Measurements from ENCODE around the gene MAP4K1. TPM values are rescaled to one million over a fixed set of nuclear protein-coding genes. Genes with fewer than 3 reads are reported as not detected.

The MAP4K1 gene
- total RNA-seq, 2 donors from 2014 or later = 12.3 to 17.8 TPM

DNA sequence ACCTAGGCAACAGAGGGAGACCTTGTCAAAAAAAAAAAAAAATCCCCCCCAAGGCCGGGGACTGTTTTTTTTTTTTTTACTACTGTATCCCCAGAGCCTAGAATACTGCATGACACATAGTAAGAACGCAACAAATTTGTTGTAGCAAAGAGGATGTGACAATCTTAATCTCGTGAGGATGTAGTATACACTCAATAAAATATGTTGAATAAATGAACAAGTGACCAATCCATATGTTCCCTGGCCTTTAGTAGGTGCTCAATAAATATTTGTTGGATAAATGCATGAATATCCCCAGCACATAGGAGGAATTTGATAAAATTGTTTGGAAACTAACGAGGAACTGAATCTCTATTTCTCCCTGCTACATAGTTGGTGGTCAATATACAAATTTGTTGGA lies 75.7 kb downstream of the MAP4K1 start:
- Histone ChIP-seq H3K36me3 (ENCODE audit: control insufficient read depth, insufficient read depth, low read length) (no peaks in the 10 kb centered on the region), H3K4me1 (ENCODE audit: control insufficient read depth, insufficient read depth, low read length) (no peaks in the 10 kb centered on the region), H3K4me3 (ENCODE audit: low read length) (no peak overlapping the region), H3K27ac (ENCODE audit: low read depth, low read length) (no peak overlapping the region), H3K9me3 (ENCODE audit: control insufficient read depth, low read length) (no peaks in the 10 kb centered on the region), H3K9ac (ENCODE audit: extremely low read depth, low read length, poor library complexity, severe bottlenecking) (no peak overlapping the region), H3K27me3 (ENCODE audit: control insufficient read depth, insufficient read depth, low read length, poor library complexity, severe bottlenecking) (no peaks in the 10 kb centered on the region)
- Mint-ChIP-seq H3K27me3 (ENCODE audit: insufficient read depth) (no peaks in the 10 kb centered on the region), H3K36me3 (ENCODE audit: low read depth) (no peaks in the 10 kb centered on the region), H3K27ac (no peak overlapping the region), H3K9me3 (peaks cover 1% of the 10 kb centered on the region), H3K4me1 (peaks cover 4% of the 10 kb centered on the region), H3K4me3 (no peak overlapping the region)
- TF ChIP-seq, protein P1, sequence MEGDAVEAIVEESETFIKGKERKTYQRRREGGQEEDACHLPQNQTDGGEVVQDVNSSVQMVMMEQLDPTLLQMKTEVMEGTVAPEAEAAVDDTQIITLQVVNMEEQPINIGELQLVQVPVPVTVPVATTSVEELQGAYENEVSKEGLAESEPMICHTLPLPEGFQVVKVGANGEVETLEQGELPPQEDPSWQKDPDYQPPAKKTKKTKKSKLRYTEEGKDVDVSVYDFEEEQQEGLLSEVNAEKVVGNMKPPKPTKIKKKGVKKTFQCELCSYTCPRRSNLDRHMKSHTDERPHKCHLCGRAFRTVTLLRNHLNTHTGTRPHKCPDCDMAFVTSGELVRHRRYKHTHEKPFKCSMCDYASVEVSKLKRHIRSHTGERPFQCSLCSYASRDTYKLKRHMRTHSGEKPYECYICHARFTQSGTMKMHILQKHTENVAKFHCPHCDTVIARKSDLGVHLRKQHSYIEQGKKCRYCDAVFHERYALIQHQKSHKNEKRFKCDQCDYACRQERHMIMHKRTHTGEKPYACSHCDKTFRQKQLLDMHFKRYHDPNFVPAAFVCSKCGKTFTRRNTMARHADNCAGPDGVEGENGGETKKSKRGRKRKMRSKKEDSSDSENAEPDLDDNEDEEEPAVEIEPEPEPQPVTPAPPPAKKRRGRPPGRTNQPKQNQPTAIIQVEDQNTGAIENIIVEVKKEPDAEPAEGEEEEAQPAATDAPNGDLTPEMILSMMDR (conservative IDR thresholded peaks at IDR 0.05) = no peak
- no peak for DNase-seq
- 82 to 100% methylated on average over 1 to 2 of the region's 4 CpGs for WGBS, 2 experiments (ENCODE audit: insufficient coverage in 1 of 2, insufficient read length in 1 of 2)

DNA sequence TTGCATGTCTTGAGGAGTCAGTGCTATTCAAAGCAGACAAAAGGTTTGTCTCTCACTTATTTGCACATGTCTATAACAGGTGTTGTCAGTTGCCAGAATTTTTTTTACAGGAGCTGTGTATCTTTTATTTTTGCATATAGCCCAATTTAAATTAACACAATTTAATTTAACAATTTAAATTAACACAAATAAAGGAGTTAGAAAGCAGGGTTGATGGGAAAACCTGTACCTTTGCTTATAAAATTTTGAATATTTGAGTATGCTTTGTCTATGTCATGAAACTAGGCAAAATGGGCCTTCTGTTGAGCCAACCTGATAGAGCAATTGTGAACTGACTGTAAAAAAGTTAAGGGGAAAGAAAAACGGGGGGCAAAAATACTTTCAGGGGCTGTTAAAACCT lies 78.0 kb downstream of the MAP4K1 start:
- Mint-ChIP-seq H3K27ac (no peak overlapping the region), H3K36me3 (ENCODE audit: low read depth) (peaks cover 7% of the 10 kb centered on the region), H3K9me3 (peaks cover 21% of the 10 kb centered on the region), H3K4me3 (no peak overlapping the region), H3K4me1 (peaks cover 3% of the 10 kb centered on the region), H3K27me3 (ENCODE audit: insufficient read depth) (no peaks in the 10 kb centered on the region)
- Histone ChIP-seq H3K27me3 (ENCODE audit: control insufficient read depth, insufficient read depth, low read length, poor library complexity, severe bottlenecking) (no peaks in the 10 kb centered on the region), H3K27ac (ENCODE audit: low read depth, low read length) (no peak overlapping the region), H3K36me3 (ENCODE audit: control insufficient read depth, insufficient read depth, low read length) (no peaks in the 10 kb centered on the region), H3K4me1 (ENCODE audit: control insufficient read depth, insufficient read depth, low read length) (no peaks in the 10 kb centered on the region), H3K4me3 (ENCODE audit: low read length) (no peak overlapping the region), H3K9me3 (ENCODE audit: control insufficient read depth, low read length) (peaks cover 10% of the 10 kb centered on the region), H3K9ac (ENCODE audit: extremely low read depth, low read length, poor library complexity, severe bottlenecking) (no peak overlapping the region)
- TF ChIP-seq, protein P1 (conservative IDR thresholded peaks at IDR 0.05) = no peak
- 53% methylated on average over 1 of the region's 1 CpG; no CpG with 5 or more reads in 1 of the 2 experiments for WGBS, 2 experiments (ENCODE audit: insufficient coverage in 1 of 2, insufficient read length in 1 of 2)
- DNase-seq = no peak

DNA sequence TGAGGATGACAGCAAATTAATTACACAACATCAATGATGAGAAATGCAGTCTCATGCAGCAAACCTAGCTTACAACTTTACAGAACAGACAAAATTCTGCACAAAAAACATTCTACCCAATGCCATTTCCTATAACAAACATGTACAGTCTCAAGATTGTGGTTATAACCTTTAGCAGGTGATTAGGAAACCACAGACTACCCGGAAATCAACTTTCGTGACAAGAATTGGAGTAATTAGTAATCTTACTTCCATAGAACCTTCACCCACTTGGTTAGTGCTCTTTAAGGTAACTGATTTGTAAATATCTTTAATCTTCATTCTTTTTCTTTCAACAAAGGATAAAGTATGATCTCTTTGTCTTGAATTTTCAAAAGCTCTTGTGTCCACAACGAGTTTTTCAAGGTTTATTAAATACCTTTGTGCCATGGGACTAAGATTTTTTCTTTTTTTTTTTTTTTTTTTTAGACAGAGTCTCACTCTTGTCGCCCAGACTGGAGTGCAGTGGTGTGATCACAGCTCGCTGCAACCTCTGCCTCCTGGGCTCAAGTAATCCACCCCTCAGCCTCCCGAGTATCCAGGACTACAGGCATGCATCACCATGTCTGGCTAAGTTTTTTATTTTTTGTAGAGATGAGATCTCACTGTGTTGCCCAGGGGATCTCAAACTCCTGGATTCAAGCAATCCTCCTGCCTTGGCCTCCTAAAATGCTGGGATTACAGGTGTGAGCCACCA lies 78.8 kb downstream of the MAP4K1 start:
- Histone ChIP-seq H3K4me1 (ENCODE audit: control insufficient read depth, insufficient read depth, low read length) (no peaks in the 10 kb centered on the region), H3K4me3 (ENCODE audit: low read length) (no peak overlapping the region), H3K9me3 (ENCODE audit: control insufficient read depth, low read length) (peaks cover 10% of the 10 kb centered on the region), H3K36me3 (ENCODE audit: control insufficient read depth, insufficient read depth, low read length) (no peaks in the 10 kb centered on the region), H3K27me3 (ENCODE audit: control insufficient read depth, insufficient read depth, low read length, poor library complexity, severe bottlenecking) (no peaks in the 10 kb centered on the region), H3K9ac (ENCODE audit: extremely low read depth, low read length, poor library complexity, severe bottlenecking) (no peak overlapping the region), H3K27ac (ENCODE audit: low read depth, low read length) (no peak overlapping the region)
- DNase-seq = no peak
- Mint-ChIP-seq H3K4me3 (no peak overlapping the region), H3K27ac (no peak overlapping the region), H3K4me1 (no peaks in the 10 kb centered on the region), H3K9me3 (peaks cover 28% of the 10 kb centered on the region), H3K27me3 (ENCODE audit: insufficient read depth) (no peaks in the 10 kb centered on the region), H3K36me3 (ENCODE audit: low read depth) (peaks cover 9% of the 10 kb centered on the region)
- WGBS, 2 experiments (ENCODE audit: insufficient coverage in 1 of 2, insufficient read length in 1 of 2) = 94 to 100% methylated on average over 1 to 6 of the region's 6 CpGs
- TF ChIP-seq, protein P1 (conservative IDR thresholded peaks at IDR 0.05) = no peak
